Vagina (tissue), 2 donors: ENCODE measurements around the gene TRAPPC8.

Experiments
- CTCF ChIP-seq, 3 experiments: fragments of 450-650 bp in 2 of 3; fragments of 200-600 bp in 1 of 3; sonication (generic) in 1 of 3; IDR thresholded peaks; one replicate each; pipeline ENCODE4 v1.5.1; 2017 to 2019; ENCODE audit warnings: antibody characterized with exemption in 3 of 3, mild to moderate bottlenecking in 2 of 3, moderate library complexity in 2 of 3
- POLR2A ChIP-seq, 2 donors: fragments of 450-650 bp; IDR thresholded peaks; one replicate each; pipeline ENCODE4 v1.6.1; 2017; ENCODE audit warnings: antibody characterized with exemption in 2 of 2, mild to moderate bottlenecking in 2 of 2, moderate library complexity in 2 of 2
- POLR2AphosphoS5 ChIP-seq, 2 donors: sonication (generic); formaldehyde crosslinking; IDR thresholded peaks; one replicate each; pipeline ENCODE4 v1.9.0; 2017; ENCODE audit warnings: antibody characterized with exemption in 2 of 2, mild to moderate bottlenecking in 2 of 2, low read depth in 1 of 2; ENCODE audit not compliant: insufficient read depth in 1 of 2

- TF ChIP-seq POLR2AphosphoS5 (IDR thresholded peaks at IDR 0.05; ENCODE audit: insufficient read depth in 1 of 2, low read depth in 1 of 2), result no peak
- TF ChIP-seq CTCF (IDR thresholded peaks at IDR 0.05), result no peak
- TF ChIP-seq POLR2A (IDR thresholded peaks at IDR 0.05), result no peak
Measured at GRCh38 chr18:31979714-31980113, 36.8 kb upstream of the TRAPPC8 start.
